GM10248 (cell line): ENCODE data around the gene MYLK.

Source experiments
- CTCF ChIA-PET: fragments of 300-600 bp; sonication (Branson Sonifier 250); formaldehyde crosslinking; extraction: SDS; loops from one replicate; lab custom pipeline; 2021; ENCODE audit warnings: antibody characterized with exemption; lab: Yijun Ruan, JAX
- POLR2A ChIA-PET: fragments of 350-650 bp; sonication (Branson Sonifier 250); formaldehyde crosslinking; extraction: SDS; loops from one replicate; lab custom pipeline; 2020; ENCODE audit warnings: antibody characterized with exemption; lab: Yijun Ruan, JAX
- DNase-seq: peaks from one replicate; pipeline ENCODE4 v3.0.0; 2012; ENCODE audit errors: extremely low spot score
- TF ChIP-seq, protein P1 (sequence below): IDR thresholded peaks from 2 replicates; pipeline ENCODE4 v1.5.1; 2012; ENCODE audit warnings: mild to moderate bottlenecking, low read depth; ENCODE audit errors: extremely low read depth, missing control alignments, control extremely low read depth

MYLK gene

DNA sequence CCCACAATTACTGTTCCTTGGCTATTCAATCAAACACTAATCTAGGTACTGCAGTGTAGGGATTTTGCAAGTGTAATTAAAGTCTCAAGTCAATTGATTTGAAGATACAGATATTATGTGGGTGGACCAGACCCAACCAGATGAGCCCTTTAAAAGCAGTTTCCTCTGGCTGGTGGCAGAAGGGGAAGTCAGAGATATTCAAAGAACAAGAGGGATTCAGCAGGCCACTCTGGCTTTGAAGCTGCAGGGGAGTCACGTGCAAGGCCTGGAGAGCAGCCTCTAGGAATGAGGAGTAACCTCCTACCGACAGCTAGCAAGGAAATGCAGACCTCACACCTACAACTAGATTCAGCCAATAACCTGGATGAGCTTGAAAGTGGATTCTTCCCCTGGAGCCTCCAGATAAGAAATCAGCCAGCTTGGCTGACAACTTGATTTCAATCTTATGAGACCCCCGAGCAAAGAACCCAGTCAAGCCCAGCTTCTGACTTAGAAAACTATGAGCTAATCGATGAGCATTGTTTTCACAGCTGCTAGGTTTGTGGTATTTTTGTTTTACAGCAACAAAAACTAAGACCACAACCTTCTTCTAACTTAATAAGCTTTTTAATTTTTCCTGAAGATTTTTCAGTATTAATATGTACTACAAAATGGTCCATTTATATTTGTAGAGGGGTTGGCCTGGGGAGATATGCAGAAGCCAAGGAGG, 312.7 kb downstream of the MYLK start:
- TF ChIP-seq, protein P1, sequence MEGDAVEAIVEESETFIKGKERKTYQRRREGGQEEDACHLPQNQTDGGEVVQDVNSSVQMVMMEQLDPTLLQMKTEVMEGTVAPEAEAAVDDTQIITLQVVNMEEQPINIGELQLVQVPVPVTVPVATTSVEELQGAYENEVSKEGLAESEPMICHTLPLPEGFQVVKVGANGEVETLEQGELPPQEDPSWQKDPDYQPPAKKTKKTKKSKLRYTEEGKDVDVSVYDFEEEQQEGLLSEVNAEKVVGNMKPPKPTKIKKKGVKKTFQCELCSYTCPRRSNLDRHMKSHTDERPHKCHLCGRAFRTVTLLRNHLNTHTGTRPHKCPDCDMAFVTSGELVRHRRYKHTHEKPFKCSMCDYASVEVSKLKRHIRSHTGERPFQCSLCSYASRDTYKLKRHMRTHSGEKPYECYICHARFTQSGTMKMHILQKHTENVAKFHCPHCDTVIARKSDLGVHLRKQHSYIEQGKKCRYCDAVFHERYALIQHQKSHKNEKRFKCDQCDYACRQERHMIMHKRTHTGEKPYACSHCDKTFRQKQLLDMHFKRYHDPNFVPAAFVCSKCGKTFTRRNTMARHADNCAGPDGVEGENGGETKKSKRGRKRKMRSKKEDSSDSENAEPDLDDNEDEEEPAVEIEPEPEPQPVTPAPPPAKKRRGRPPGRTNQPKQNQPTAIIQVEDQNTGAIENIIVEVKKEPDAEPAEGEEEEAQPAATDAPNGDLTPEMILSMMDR: no peak
- CTCF ChIA-PET: interaction anchor here (0.9 to 6.5 kb wide), 3 partner anchors 10 to 17 kb away, joined by 4 to 71 read pairs (median 7); no protein-coding TSS in a partner anchor
- DNase-seq: no peak
- POLR2A ChIA-PET: no interaction called here

DNA sequence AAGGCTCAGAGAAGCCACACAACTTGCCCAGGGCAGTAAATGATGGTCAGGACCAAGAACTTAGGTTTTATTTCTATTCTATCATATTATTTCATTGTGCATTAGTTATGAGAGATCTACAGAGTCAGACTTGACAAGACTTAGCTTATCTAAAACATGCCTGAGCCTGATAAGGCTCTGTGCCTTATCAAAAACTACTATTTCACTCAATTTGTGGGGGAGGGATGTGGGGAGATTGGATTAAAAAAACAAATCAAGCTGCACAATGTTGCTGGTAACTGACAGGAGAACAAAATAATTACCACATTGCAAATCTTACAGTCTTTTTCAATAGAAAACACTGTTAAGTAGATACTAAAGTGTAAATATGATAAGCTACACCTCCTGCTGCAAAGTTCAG, 315.3 kb downstream of the MYLK start:
- ChIA-PET CTCF (interaction anchor here (0.9 to 6.5 kb wide), 5 partner anchors 8 to 241 kb away, joined by 3 to 71 read pairs (median 3); no protein-coding TSS in a partner anchor), POLR2A (no interaction called here)
- no peak for DNase-seq
- TF ChIP-seq, protein P1: no peak

DNA sequence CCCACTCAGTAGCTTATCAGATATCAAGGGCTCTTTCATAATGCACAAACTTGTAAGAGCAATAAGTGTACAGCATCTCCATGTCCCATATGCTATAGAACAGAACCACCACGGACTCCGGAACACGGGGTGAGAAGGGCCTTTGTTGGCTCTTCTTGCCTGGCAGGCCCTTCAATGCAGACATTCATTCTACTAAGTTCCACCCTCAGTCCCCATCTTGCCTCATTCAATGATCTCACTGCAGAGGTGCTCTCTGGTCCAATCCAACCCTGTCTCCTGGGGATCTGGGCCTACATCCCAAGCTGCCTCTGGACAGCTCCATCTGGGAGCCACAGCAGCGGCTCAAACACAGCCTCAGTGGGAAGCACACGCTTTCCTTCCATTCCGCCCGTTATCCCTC, 316.1 kb downstream of the MYLK start:
- POLR2A ChIA-PET: no interaction called here
- CTCF ChIA-PET: interaction anchor here (0.9 to 6.5 kb wide), 5 partner anchors 7 to 239 kb away, joined by 3 to 71 read pairs (median 3); no protein-coding TSS in a partner anchor
- TF ChIP-seq, protein P1: no peak
- DNase-seq: no peak

DNA sequence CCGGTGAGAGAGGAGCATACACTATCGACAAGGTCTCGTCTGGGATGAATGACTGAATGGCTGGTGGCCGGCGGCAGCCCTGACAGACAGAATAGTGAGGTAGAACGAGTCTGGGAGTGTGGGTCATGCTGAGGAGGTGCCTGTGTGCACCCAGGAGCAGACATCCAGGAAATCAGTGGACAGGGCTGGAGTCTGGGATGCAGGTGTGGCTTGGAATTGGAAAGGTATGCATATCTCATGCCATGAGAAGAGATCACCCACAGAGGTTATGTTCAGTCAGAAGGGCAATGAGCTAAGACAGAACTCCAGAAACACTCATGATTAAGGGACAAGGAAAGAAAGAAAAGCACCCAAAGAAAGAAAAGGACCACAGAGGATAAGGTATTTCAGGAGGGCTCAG, 320.1 kb downstream of the MYLK start:
- TF ChIP-seq, protein P1: no peak
- no peak for DNase-seq
- POLR2A ChIA-PET: no interaction called here
- CTCF ChIA-PET: interaction anchor here (1.0 to 6.4 kb wide), 4 partner anchors 6 to 15 kb away, joined by 3 to 71 read pairs (median 36); no protein-coding TSS in a partner anchor

DNA sequence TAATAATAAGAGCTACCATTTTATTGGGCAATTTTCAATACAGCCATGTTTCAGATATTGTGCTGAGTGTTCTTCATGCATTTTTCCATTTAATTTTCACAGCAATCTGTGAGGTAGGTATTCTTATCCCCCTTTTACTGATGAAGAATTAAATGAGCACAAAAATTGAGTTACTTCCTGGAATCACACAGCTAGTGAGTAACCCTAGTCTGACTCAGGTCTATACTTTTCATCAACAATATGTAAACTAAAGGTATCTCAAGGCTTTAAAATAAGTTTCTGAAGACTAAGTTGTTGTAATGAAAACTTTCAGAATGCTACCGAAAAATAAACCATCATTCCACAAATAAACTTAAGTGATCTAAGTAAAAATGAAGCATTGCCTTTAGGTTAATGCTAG, 321.6 kb downstream of the MYLK start:
- DNase-seq: no peak
- POLR2A ChIA-PET: no interaction called here
- CTCF ChIA-PET: interaction anchor here (0.7 to 7.1 kb wide), 6 partner anchors 8 to 232 kb away, joined by 3 to 74 read pairs (median 48); no protein-coding TSS in a partner anchor
- TF ChIP-seq, protein P1: no peak

DNA sequence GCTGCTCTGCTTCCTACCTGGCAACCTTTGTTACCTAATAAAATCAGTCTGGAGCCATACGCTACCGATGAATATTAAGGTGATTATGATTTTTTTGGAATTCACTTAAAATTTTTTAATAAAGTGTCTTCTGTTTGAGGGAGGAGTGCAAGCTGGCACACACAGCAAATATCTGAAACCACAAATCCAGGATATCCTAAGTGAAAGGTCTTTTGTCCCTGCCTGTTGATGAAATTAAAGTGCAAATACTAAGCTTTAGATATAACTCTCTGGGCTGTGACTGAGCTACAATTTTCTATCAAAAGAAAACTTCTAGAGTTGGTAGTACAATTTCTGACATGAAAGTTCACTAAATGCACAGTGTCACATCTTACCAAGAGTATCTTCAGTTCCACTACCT, 322.9 kb downstream of the MYLK start:
- POLR2A ChIA-PET: no interaction called here
- TF ChIP-seq, protein P1: no peak
- CTCF ChIA-PET: interaction anchor here (0.9 to 7.1 kb wide), 10 partner anchors 9 to 235 kb away, joined by 4 to 74 read pairs (median 34); partner anchors contain the start of gene ADCY5
- DNase-seq: no peak
